T47D (cell line): ENCODE results near the gene RABGAP1.

Experiments
- DNase-seq, 2 experiments: peaks; one replicate each; pipeline versions ENCODE4 v3.0.0 to v3.0.0-alpha.2; 2011 to 2012; ENCODE audit warnings: low read depth in 1 of 2, low spot score in 1 of 2
- JUND ChIP-seq: IDR thresholded peaks from 2 replicates; pipeline ENCODE4 v1.6.1; 2012; ENCODE audit warnings: low read depth
- in situ Hi-C: cut with HindIII; loops from 2 replicates; pipeline ENCODE4 v1.10.0; 2016; ENCODE audit warnings: low sequenced_read_pairs, low pct_unique_long_range_greater_than_20kb

Gene RABGAP1

GRCh38 chr9:123127512-123128075, 186.8 kb downstream of the RABGAP1 start:
- TF ChIP-seq JUND: no peak
- DNase-seq: no peak
- in situ Hi-C loops: no loop called here

DNA sequence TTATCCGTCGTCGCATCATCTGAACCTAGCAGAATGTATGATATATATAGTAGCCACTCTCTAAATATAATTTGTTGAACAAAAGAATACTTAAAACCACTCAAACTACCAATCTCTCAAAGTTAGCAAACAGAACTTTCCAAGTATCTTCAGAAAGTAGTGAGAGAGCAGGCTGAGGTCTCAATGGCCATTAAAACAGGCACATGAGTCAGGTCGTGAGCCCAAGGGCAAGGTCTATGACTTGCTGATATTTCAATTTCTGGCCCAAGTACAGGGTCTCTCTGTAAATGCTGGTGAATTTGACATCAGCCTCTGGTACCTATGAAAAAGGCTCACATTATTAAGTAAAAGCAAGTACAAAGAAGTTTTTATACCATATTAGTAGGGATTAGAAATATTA, 187.8 kb downstream of the RABGAP1 start:
- no peak for TF ChIP-seq JUND
- in situ Hi-C loops: no loop called here
- DNase-seq: no peak

DNA sequence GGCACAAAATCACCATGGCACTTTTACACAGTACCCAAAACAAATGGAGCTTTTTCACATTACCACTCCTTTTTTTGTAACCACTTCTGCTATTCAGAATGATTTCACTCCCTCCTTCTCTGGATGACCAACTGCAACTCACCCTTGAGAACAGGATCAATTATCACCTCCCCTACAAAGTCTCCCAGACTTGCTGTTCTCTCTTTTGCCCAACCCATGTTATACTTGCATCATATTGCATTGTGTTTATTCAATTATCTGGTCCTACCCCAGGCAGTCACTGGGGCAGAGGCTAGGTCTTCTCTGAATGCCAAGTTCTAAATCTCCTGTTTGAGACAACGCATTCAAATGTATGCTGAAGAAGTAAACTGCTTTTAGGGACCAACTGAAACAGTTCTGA, 188.6 kb downstream of the RABGAP1 start:
- no peak for TF ChIP-seq JUND
- DNase-seq: no peak
- in situ Hi-C loops: no loop called here

DNA sequence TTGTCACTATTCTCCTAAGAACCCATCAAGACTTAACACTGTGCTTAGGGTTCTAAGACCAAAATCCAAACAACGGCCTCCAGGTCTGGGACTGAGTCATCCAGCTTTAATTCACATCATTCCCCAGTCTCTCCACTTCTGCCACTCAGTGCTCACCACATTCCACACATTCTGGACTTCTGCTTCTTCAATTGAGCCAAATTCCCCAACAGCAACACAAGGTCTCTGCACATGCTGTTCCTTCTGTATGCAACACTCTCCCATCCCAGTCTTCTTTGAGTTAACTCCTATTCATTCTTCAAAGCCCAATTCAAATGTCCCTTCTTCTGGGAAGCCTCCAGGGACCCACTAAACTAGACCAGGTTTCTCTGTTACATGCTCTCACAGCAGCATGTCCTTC, 190.4 kb downstream of the RABGAP1 start:
- in situ Hi-C loops: no loop called here
- no peak for TF ChIP-seq JUND
- DNase-seq: no peak

DNA sequence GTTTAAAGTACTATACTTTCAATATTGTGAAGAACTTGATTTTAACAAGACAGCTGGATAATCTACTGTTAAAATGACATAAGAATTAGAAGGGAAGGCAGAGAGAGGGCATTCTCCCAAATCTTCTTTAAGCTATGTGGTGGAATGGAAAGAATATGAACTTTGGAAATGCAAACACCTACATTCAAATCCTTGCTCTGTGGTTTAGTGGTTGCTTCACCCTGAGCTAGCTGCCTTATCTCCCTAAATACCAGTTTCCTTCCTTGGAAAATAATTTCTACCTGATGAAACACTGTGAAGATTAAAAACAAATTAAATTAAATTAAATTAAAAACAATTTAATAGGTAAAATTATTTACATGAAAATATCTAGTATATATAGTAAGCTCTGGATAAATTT, 191.2 kb downstream of the RABGAP1 start:
- DNase-seq: no peak
- in situ Hi-C loops: no loop called here

DNA sequence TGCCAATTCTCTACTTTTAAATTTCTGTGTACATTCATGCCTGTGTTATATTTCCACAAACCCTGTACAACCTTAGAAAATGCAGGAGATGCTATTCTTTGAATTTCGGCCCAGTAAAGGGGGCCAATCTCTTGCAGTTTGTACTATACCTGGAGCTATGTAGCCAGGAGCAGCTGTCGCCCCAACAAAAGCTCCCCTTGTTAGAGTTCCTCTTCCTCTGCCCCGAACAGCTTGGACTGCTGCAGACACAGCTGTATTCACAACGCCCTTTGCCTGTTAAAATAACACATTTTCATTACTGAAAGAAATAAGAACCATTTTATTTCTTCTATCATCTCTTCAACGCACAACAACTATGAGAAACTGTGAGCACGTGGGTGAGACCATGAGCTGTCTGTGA, 191.9 kb downstream of the RABGAP1 start:
- DNase-seq: no peak
- in situ Hi-C loops: no loop called here
- no peak for TF ChIP-seq JUND

More for the DNA sequence above, 191.2 kb downstream of the RABGAP1 start:
- no peak for TF ChIP-seq JUND

GRCh38 chr9:123135430-123135829, 194.6 kb downstream of the RABGAP1 start:
- no peak for TF ChIP-seq JUND
- in situ Hi-C loops: no loop called here
- DNase-seq: no peak

DNA sequence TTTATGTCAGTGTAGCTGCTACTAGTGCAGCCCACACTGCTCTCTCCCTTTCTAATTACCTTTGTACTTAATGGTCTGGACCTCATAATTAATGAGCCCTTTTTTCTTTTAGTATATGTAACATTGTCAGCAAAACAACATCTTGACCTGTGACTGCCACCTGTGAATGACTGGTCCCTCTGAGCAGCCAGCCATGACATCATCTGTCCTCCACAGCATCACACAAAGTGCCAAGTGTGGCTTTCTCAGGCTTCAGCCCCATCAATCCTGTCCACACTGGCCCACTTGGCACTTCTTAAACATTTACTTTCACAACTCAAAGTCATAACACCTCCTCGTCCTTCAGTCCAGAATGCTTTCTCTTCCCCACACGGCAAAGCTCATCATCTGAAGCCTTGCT, 197.3 kb downstream of the RABGAP1 start:
- DNase-seq: no peak
- no peak for TF ChIP-seq JUND

DNA sequence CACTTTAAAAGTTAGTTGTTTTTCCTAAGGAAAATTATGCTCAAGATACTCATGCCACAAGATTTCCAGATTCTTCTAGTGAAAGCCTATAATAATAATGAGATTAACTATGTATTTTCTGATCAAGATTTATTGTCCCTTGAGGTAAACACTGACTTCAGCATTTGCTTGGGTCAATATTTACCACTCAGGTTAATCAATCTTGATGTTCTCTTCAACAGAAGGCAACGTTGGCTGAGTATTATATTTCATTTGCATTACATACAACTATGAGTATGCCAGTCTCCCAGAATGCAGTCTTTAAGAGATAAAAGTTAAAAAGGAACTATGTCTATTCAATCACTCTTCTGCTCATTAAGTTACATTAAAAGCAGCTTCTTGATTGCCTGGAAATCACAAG, 208.2 kb downstream of the RABGAP1 start:
- in situ Hi-C loops: no loop called here
- peak; percentile 24 to 29 for DNase-seq
- peak; percentile 67; the same call in 1 of the 2 replicates for TF ChIP-seq JUND

More for the DNA sequence above, 197.3 kb downstream of the RABGAP1 start:
- in situ Hi-C loops: no loop called here

DNA sequence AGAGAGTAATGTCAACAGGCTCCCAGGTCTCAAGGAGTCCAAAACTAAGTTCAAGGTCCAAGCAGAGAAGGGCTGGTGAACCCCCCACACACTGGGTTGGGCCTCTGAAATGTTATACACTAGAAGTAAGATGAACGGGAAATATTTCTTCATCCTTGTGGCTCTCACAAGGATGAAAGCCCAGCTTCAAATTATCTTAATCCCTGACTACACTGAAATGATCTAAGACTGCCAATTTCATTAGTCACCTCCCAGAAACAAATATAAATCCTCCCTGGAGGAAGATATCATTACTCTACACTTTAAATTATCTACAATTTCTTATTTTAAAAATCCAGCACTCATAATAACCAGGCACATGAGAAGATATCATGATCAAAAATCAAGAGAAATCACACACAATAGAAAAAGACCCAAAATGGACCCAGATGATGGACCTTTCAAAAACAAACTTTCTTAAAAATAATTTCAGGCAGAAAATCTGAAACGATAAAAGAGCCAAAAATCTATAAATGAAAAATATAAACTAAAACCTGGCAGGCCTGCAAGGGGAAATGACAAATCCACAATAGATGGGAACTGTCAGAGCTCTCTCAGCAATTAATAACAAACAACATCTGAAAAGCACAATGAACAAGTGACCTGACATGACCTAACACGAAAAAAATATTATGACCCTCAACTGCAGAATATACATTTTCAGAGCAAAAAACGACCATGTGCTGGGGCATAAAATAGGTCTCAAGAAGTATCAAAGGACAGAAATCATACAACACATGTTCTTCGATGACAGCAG, 210.1 kb downstream of the RABGAP1 start:
- no peak for TF ChIP-seq JUND

More for the DNA sequence above, 210.1 kb downstream of the RABGAP1 start:
- DNase-seq: no peak
- in situ Hi-C loops: no loop called here
